ENCODE data around the gene TMEM184B.

Gene TMEM184B

GRCh38 chr22:38273135-38273826 is 471 bp upstream of the TMEM184B start:
- TF ChIP-seq ZNF274 (IDR thresholded peaks at IDR 0.05; ENCODE audit: low read depth, low read length), result no peak
- H3K4me3 ChIP-seq (ENCODE audit: low read length), result peak overlapping the region; percentile 86

- peak overlapping the region; percentile 86 for H3K4me3 ChIP-seq (ENCODE audit: low read length)
- no peak for TF ChIP-seq ZNF274 (IDR thresholded peaks at IDR 0.05; ENCODE audit: low read depth, low read length)
These were observed 860 bp downstream of the TMEM184B start for GRCh38 chr22:38271927-38272372.

GRCh38 chr22:38271101-38271500 is 1.7 kb downstream of the TMEM184B start:
- no peak for TF ChIP-seq ZNF274 (IDR thresholded peaks at IDR 0.05; ENCODE audit: low read depth, low read length)
- no peak overlapping the region for H3K4me3 ChIP-seq (ENCODE audit: low read length)

GRCh38 chr22:38270091-38270992 is 2.5 kb downstream of the TMEM184B start:
- H3K4me3 ChIP-seq (ENCODE audit: low read length), result no peak overlapping the region
- no peak for TF ChIP-seq ZNF274 (IDR thresholded peaks at IDR 0.05; ENCODE audit: low read depth, low read length)

- no peak for TF ChIP-seq ZNF274 (IDR thresholded peaks at IDR 0.05; ENCODE audit: low read depth, low read length)
- no peak overlapping the region for H3K4me3 ChIP-seq (ENCODE audit: low read length)
These were observed 3.3 kb downstream of the TMEM184B start for GRCh38 chr22:38269466-38269865.

- no peak for TF ChIP-seq ZNF274 (IDR thresholded peaks at IDR 0.05; ENCODE audit: low read depth, low read length)
- no peak overlapping the region for H3K4me3 ChIP-seq (ENCODE audit: low read length)
These were observed 5.7 kb downstream of the TMEM184B start for GRCh38 chr22:38267086-38267485.

GRCh38 chr22:38266120-38266519 is 6.7 kb downstream of the TMEM184B start:
- H3K4me3 ChIP-seq (ENCODE audit: low read length), result no peak overlapping the region
- TF ChIP-seq ZNF274 (IDR thresholded peaks at IDR 0.05; ENCODE audit: low read depth, low read length), result no peak

- H3K4me3 ChIP-seq (ENCODE audit: low read length), result no peak overlapping the region
- no peak for TF ChIP-seq ZNF274 (IDR thresholded peaks at IDR 0.05; ENCODE audit: low read depth, low read length)
These were observed 8.4 kb downstream of the TMEM184B start for GRCh38 chr22:38264322-38264843.

GRCh38 chr22:38262051-38262795 is 10.6 kb downstream of the TMEM184B start:
- TF ChIP-seq ZNF274 (IDR thresholded peaks at IDR 0.05; ENCODE audit: low read depth, low read length), result no peak
- H3K4me3 ChIP-seq (ENCODE audit: low read length), result no peak overlapping the region

GRCh38 chr22:38260761-38261681 is 11.8 kb downstream of the TMEM184B start:
- no peak for TF ChIP-seq ZNF274 (IDR thresholded peaks at IDR 0.05; ENCODE audit: low read depth, low read length)
- no peak overlapping the region for H3K4me3 ChIP-seq (ENCODE audit: low read length)

GRCh38 chr22:38259370-38259769 is 13.4 kb downstream of the TMEM184B start:
- no peak overlapping the region for H3K4me3 ChIP-seq (ENCODE audit: low read length)
- TF ChIP-seq ZNF274 (IDR thresholded peaks at IDR 0.05; ENCODE audit: low read depth, low read length), result no peak

GRCh38 chr22:38258895-38259294 is 13.9 kb downstream of the TMEM184B start:
- H3K4me3 ChIP-seq (ENCODE audit: low read length), result no peak overlapping the region
- no peak for TF ChIP-seq ZNF274 (IDR thresholded peaks at IDR 0.05; ENCODE audit: low read depth, low read length)

GRCh38 chr22:38257650-38258250 is 15.1 kb downstream of the TMEM184B start:
- TF ChIP-seq ZNF274 (IDR thresholded peaks at IDR 0.05; ENCODE audit: low read depth, low read length), result no peak
- no peak overlapping the region for H3K4me3 ChIP-seq (ENCODE audit: low read length)
